ENCODE results near the gene CNPY3. TPM values are rescaled to one million over a fixed set of nuclear protein-coding genes. Genes with fewer than 3 reads are reported as not detected.

CNPY3 gene
- total and polyA plus RNA-seq, 2 of the 13 experiments (the other 11 are each of a cell fraction or from before 2014, with no cell fraction given): 42.3 to 60.2 TPM

- TF ChIP-seq ZBTB34 (CRISPR knock-in tag; IDR thresholded peaks at IDR 0.05) (peak; percentile 94), RFX5 (IDR thresholded peaks at IDR 0.05; ENCODE audit: low read depth, low read length) (peak; percentile 73), GPN1 (CRISPR knock-in tag; IDR thresholded peaks at IDR 0.05; ENCODE audit: borderline replicate concordance) (no peak), ZNF10 (CRISPR knock-in tag; IDR thresholded peaks at IDR 0.05; ENCODE audit: borderline replicate concordance, low read depth) (no peak), ISL2 (CRISPR knock-in tag; IDR thresholded peaks at IDR 0.05) (peak; percentile 83), PCBP2 (optimal IDR thresholded peaks at IDR 0.05; ENCODE audit: low read depth, low read length, poor library complexity, severe bottlenecking) (no peak), ZFY (CRISPR knock-in tag; IDR thresholded peaks at IDR 0.05) (peak; percentile 96), ZNF367 (CRISPR knock-in tag; IDR thresholded peaks at IDR 0.05; ENCODE audit: borderline replicate concordance) (no peak; the same call in 1 of the 2 replicates), ZNF33A (CRISPR knock-in tag; IDR thresholded peaks at IDR 0.05; ENCODE audit: borderline replicate concordance) (0 out of 2 replicates have a peak, but pooled peaks have one; percentile 60), ATM (IDR thresholded peaks at IDR 0.05; ENCODE audit: borderline replicate concordance) (no peak), SP1 (IDR thresholded peaks at IDR 0.05) (no peak), SP1 (CRISPR knock-in tag; IDR thresholded peaks at IDR 0.05) (peak; percentile 72), SP140L (CRISPR knock-in tag; IDR thresholded peaks at IDR 0.05; ENCODE audit: borderline replicate concordance) (peak; percentile 89; the same call in 1 of the 2 replicates), TFAP4 (IDR thresholded peaks at IDR 0.05; ENCODE audit: borderline replicate concordance, low read depth) (peak; percentile 36; the same call in 1 of the 2 replicates), NONO (IDR thresholded peaks at IDR 0.05) (no peak), NONO (CRISPR knock-in tag; conservative IDR thresholded peaks at IDR 0.05) (peak; percentile 98), MEIS2 (CRISPR knock-in tag; IDR thresholded peaks at IDR 0.05) (peak; percentile 96), TBP (CRISPR knock-in tag; IDR thresholded peaks at IDR 0.05) (no peak), MTF2 (CRISPR knock-in tag; IDR thresholded peaks at IDR 0.05; ENCODE audit: borderline replicate concordance) (no peak), ZNF782 (CRISPR knock-in tag; IDR thresholded peaks at IDR 0.05; ENCODE audit: borderline replicate concordance) (peak; percentile 99)
- TF ChIP-seq, protein P1, sequence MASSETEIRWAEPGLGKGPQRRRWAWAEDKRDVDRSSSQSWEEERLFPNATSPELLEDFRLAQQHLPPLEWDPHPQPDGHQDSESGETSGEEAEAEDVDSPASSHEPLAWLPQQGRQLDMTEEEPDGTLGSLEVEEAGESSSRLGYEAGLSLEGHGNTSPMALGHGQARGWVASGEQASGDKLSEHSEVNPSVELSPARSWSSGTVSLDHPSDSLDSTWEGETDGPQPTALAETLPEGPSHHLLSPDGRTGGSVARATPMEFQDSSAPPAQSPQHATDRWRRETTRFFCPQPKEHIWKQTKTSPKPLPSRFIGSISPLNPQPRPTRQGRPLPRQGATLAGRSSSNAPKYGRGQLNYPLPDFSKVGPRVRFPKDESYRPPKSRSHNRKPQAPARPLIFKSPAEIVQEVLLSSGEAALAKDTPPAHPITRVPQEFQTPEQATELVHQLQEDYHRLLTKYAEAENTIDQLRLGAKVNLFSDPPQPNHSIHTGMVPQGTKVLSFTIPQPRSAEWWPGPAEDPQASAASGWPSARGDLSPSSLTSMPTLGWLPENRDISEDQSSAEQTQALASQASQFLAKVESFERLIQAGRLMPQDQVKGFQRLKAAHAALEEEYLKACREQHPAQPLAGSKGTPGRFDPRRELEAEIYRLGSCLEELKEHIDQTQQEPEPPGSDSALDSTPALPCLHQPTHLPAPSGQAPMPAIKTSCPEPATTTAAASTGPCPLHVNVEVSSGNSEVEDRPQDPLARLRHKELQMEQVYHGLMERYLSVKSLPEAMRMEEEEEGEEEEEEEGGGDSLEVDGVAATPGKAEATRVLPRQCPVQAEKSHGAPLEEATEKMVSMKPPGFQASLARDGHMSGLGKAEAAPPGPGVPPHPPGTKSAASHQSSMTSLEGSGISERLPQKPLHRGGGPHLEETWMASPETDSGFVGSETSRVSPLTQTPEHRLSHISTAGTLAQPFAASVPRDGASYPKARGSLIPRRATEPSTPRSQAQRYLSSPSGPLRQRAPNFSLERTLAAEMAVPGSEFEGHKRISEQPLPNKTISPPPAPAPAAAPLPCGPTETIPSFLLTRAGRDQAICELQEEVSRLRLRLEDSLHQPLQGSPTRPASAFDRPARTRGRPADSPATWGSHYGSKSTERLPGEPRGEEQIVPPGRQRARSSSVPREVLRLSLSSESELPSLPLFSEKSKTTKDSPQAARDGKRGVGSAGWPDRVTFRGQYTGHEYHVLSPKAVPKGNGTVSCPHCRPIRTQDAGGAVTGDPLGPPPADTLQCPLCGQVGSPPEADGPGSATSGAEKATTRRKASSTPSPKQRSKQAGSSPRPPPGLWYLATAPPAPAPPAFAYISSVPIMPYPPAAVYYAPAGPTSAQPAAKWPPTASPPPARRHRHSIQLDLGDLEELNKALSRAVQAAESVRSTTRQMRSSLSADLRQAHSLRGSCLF (CRISPR knock-in tag; IDR thresholded peaks at IDR 0.05; ENCODE audit: borderline replicate concordance): peak; percentile 69; the same call in 1 of the 2 replicates
- TF ChIP-seq, protein P2, sequence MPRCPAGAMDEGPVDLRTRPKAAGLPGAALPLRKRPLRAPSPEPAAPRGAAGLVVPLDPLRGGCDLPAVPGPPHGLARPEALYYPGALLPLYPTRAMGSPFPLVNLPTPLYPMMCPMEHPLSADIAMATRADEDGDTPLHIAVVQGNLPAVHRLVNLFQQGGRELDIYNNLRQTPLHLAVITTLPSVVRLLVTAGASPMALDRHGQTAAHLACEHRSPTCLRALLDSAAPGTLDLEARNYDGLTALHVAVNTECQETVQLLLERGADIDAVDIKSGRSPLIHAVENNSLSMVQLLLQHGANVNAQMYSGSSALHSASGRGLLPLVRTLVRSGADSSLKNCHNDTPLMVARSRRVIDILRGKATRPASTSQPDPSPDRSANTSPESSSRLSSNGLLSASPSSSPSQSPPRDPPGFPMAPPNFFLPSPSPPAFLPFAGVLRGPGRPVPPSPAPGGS (CRISPR knock-in tag; IDR thresholded peaks at IDR 0.05): peak; percentile 97
Measured at GRCh38 chr6:42928986-42929820, at the start of gene CNPY3 (continued).
